Measurements from ENCODE around the gene DCAF8.

- no peak for TF ChIP-seq CTCF (conservative IDR thresholded peaks at IDR 0.05; ENCODE audit: low read length)
- TF ChIP-seq EZH2phosphoT487 (IDR thresholded peaks at IDR 0.05; ENCODE audit: borderline replicate concordance), result no peak
Observed at GRCh38 chr1:160237558-160237957, 24.8 kb downstream of the DCAF8 start.

Measured in Loucy (cell line).